Suprapubic skin (tissue), 4 donors: ENCODE data around the gene BAZ1A. TPM values are rescaled to one million over a fixed set of nuclear protein-coding genes. Genes with fewer than 3 reads are reported as not detected.

Experiments
- DNase-seq, 2 donors: peaks; one replicate each; pipeline ENCODE4 v3.0.0-alpha.2; 2019; ENCODE audit warnings: low spot score in 2 of 2
- H3K27ac ChIP-seq: fragments of 200-600 bp; sonication (generic); one replicate; pipeline ENCODE4 v1.5.1; 2019
- H3K27me3 ChIP-seq: fragments of 200-600 bp; sonication (generic); one replicate; pipeline ENCODE4 v1.5.1; 2019
- H3K36me3 ChIP-seq: fragments of 200-600 bp; sonication (generic); one replicate; pipeline ENCODE4 v1.5.1; 2019
- H3K4me1 ChIP-seq: fragments of 200-600 bp; sonication (generic); one replicate; pipeline ENCODE4 v1.5.1; 2019
- H3K4me3 ChIP-seq: fragments of 200-600 bp; sonication (generic); one replicate; pipeline ENCODE4 v1.5.1; 2019; ENCODE audit warnings: mild to moderate bottlenecking
- H3K9me3 ChIP-seq: fragments of 200-600 bp; sonication (generic); one replicate; pipeline ENCODE4 v1.5.1; 2019
- CTCF ChIP-seq, 2 donors: fragments of 200-600 bp in 1 of 2; fragments of 450-650 bp in 1 of 2; sonication (generic) in 1 of 2; IDR thresholded peaks; one replicate each; pipeline ENCODE4 v1.5.1; 2016 to 2019; ENCODE audit warnings: antibody characterized with exemption in 2 of 2, mild to moderate bottlenecking in 1 of 2, moderate library complexity in 1 of 2
- EP300 ChIP-seq: sonication (generic); formaldehyde crosslinking; IDR thresholded peaks from one replicate; pipeline ENCODE4 v1.6.1; 2017; ENCODE audit warnings: antibody characterized with exemption
- POLR2A ChIP-seq, 2 donors: fragments of 450-650 bp; IDR thresholded peaks; one replicate each; pipeline ENCODE4 v1.6.1; 2017; ENCODE audit warnings: antibody characterized with exemption in 2 of 2, mild to moderate bottlenecking in 2 of 2, moderate library complexity in 2 of 2
- POLR2AphosphoS5 ChIP-seq, 3 donors: sonication (generic); formaldehyde crosslinking; IDR thresholded peaks; one replicate each; pipeline ENCODE4 v1.6.1; 2017; ENCODE audit warnings: antibody characterized with exemption in 3 of 3
- WGBS: methylation state at CpG from one replicate; pipeline ENCODE4 v1.1.5; 2018; 5-methylcytosine and 5-hydroxymethylcytosine counted together
- total RNA-seq, 4 donors: library from RNA; depleted of rRNA; stranded (reverse); fragments of >200 nt; gene quantifications; one replicate each; pipeline ENCODE4 v1.1.0, GENCODE V29; 2016

Gene BAZ1A
- total RNA-seq, 4 donors from 2014 or later = 37.0 to 95.1 (median 55.7) TPM

GRCh38 chr14:34776611-34777010, 98.5 kb downstream of the BAZ1A start:
- H3K4me3 ChIP-seq = no peak overlapping the region
- WGBS = 95% methylated on average over 1 of the region's 1 CpG
- no peaks in the 10 kb centered on the region for H3K9me3 ChIP-seq
- TF ChIP-seq POLR2AphosphoS5 (IDR thresholded peaks at IDR 0.05) (no peak), POLR2A (IDR thresholded peaks at IDR 0.05) (no peak), EP300 (no peak), CTCF (IDR thresholded peaks at IDR 0.05) (no peak)
- no peaks in the 10 kb centered on the region for H3K4me1 ChIP-seq
- DNase-seq = no peak
- H3K27me3 ChIP-seq = no peaks in the 10 kb centered on the region
- peaks cover 58% of the 10 kb centered on the region for H3K36me3 ChIP-seq
- no peak overlapping the region for H3K27ac ChIP-seq

- no peak for DNase-seq
- H3K27me3 ChIP-seq = no peaks in the 10 kb centered on the region
- TF ChIP-seq EP300 (no peak), POLR2A (IDR thresholded peaks at IDR 0.05) (no peak), CTCF (IDR thresholded peaks at IDR 0.05) (no peak), POLR2AphosphoS5 (IDR thresholded peaks at IDR 0.05) (no peak)
- no peak overlapping the region for H3K4me3 ChIP-seq
- no peak overlapping the region for H3K27ac ChIP-seq
- no peaks in the 10 kb centered on the region for H3K9me3 ChIP-seq
- 95% methylated on average over 4 of the region's 4 CpGs for WGBS
- H3K4me1 ChIP-seq = no peaks in the 10 kb centered on the region
- H3K36me3 ChIP-seq = peaks cover 58% of the 10 kb centered on the region
Observed at GRCh38 chr14:34775922-34776321, 99.2 kb downstream of the BAZ1A start.

GRCh38 chr14:34775342-34775741, 99.8 kb downstream of the BAZ1A start:
- WGBS = 88% methylated on average over 2 of the region's 2 CpGs
- DNase-seq = no peak
- H3K4me1 ChIP-seq = no peaks in the 10 kb centered on the region
- H3K27me3 ChIP-seq = no peaks in the 10 kb centered on the region
- H3K4me3 ChIP-seq = no peak overlapping the region
- no peaks in the 10 kb centered on the region for H3K9me3 ChIP-seq
- H3K36me3 ChIP-seq = peaks cover 60% of the 10 kb centered on the region
- no peak overlapping the region for H3K27ac ChIP-seq
- TF ChIP-seq POLR2AphosphoS5 (IDR thresholded peaks at IDR 0.05) = no peak
- no peak for TF ChIP-seq POLR2A (IDR thresholded peaks at IDR 0.05)
- TF ChIP-seq CTCF (IDR thresholded peaks at IDR 0.05) = no peak
- no peak for TF ChIP-seq EP300

- peaks cover 48% of the 10 kb centered on the region for H3K36me3 ChIP-seq
- no peak overlapping the region for H3K27ac ChIP-seq
- WGBS = 96% methylated on average over 1 of the region's 1 CpG
- H3K4me1 ChIP-seq = no peaks in the 10 kb centered on the region
- no peaks in the 10 kb centered on the region for H3K9me3 ChIP-seq
- no peaks in the 10 kb centered on the region for H3K27me3 ChIP-seq
- no peak for DNase-seq
- H3K4me3 ChIP-seq = no peak overlapping the region
- TF ChIP-seq CTCF (IDR thresholded peaks at IDR 0.05) = no peak
- TF ChIP-seq EP300 = no peak
- no peak for TF ChIP-seq POLR2AphosphoS5 (IDR thresholded peaks at IDR 0.05)
- TF ChIP-seq POLR2A (IDR thresholded peaks at IDR 0.05) = no peak
Observed at GRCh38 chr14:34770901-34771300, 104.3 kb downstream of the BAZ1A start.

GRCh38 chr14:34766606-34767005, 108.6 kb downstream of the BAZ1A start:
- H3K27me3 ChIP-seq = no peaks in the 10 kb centered on the region
- H3K4me1 ChIP-seq = no peaks in the 10 kb centered on the region
- H3K27ac ChIP-seq = no peak overlapping the region
- TF ChIP-seq POLR2AphosphoS5 (IDR thresholded peaks at IDR 0.05) (no peak), CTCF (IDR thresholded peaks at IDR 0.05) (no peak), POLR2A (IDR thresholded peaks at IDR 0.05) (no peak), EP300 (no peak)
- H3K36me3 ChIP-seq = peaks cover 55% of the 10 kb centered on the region
- no peaks in the 10 kb centered on the region for H3K9me3 ChIP-seq
- H3K4me3 ChIP-seq = no peak overlapping the region
- DNase-seq = no peak
- 58% methylated on average over 2 of the region's 2 CpGs for WGBS
